NCI-H146 (cell line): ENCODE measurements around the gene SEC11A.
"Not testable (repeated sequence)": the region's sequence is repeated elsewhere in the genome, so short reads cannot be mapped to it uniquely, and the experiment has no call there.

Source experiments
- DNase-seq: peaks from one replicate; lab custom pipeline; 2025; lab: John Stamatoyannopoulos, UW

Gene SEC11A

DNA sequence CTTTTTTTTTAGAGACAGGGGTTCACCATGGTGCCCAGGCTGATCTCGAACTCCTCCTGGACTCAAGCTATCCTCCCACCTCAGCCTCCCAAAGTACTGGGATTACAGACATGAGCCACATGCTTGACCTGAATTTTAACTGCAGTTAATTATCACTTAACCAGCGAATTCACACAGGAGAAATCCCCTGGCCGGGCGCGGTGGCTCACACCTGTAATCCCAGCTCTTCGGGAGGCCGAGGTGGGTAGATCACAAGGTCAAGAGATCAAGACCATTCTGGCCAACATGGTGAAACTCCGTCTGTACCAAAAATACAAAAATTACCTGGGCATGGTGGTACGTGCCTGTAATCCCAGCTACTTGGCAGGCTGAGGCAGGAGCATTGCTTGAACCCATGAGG lies 74.1 kb downstream of the SEC11A start:
- not testable (repeated sequence) for DNase-seq

DNA sequence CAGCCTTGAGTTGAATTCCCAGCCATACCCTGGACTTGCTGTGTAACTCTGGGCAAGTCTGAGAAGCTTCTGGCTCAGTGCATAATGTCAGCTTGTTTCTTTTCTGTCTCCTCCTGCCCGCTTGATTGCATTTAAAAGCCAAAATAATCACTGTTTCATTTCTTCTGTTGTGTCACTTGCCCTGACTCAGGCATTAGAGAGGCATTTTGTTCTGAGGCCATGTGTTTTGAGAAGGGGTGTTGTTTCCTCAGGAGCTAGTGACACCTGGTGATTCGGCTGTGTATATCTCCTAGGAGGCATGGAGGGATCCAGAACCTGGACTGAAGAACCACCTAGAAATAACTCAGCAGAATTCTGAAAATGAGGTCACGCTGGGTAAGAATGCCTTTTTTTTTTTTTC lies 77.8 kb downstream of the SEC11A start:
- DNase-seq: no peak

GRCh38 chr15:84634228-84634837 lies 81.6 kb downstream of the SEC11A start:
- no peak for DNase-seq

DNA sequence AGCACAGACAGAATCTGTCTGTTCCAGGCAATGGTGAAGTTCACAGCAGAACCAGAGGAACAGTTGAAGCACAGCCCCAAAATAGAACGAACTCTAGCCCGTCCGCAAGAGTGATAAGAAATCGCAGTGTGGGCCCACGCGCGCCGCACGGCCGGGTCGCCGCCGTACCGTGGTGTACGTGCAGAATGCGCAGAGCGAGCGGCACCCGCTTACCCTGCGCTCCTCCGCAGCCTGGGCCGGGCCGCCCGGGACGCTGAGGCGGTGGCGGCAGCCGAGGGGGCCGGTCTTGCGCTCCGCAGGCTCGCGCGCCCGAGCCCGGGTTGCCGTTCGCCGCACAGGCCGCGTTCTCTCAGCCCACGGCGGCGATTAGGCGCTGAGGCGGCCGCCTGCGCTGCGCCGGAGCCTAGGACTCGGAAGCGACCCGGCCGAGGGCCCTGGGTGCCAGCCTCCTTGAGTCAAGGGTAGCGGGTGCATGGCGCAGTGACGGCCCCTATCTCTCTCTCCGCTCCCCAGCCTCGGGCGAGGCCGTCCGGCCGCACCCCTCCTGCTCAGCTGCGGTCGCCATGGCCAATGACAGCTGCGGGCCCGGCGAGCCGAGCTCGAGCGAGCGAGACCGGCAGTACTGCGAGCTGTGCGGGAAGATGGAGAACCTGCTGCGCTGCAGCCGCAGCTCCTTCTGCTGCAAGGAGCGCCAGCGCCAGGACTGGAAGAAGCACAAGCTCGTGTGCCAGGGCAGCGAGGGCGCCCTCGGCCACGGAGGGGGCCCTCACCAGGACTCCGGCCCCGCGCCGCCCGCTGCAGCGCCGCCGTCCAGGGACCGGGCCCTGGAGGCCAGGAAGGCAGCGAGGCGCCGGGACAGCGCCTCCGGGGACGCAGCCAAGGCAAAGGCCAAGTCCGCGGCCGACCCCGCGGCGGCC lies 82.4 kb downstream of the SEC11A start:
- peak; percentile 73 for DNase-seq

DNA sequence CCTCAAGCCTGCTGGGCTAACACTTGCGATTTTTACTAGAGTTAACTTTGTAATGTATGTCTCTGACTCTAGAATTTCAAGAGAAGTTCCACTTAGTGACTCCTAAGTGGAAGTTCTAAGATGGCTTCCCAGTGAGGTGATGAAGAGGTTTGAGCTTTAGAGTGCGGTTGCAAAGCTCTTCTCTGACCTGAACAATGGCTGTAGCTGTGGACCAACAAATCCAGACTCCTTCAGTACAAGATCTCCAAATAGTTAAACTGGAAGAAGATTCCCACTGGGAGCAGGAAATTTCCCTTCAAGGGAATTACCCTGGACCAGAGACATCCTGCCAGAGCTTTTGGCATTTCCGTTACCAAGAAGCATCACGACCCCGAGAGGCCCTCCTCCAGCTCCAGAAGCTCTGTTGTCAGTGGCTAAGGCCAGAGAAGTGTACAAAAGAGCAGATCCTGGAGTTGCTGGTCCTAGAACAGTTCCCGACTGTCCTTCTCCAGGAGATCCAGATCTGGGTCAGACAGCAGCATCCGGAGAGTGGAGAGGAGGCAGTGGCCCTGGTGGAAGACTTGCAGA lies 84.2 kb downstream of the SEC11A start:
- DNase-seq: no peak

- no peak for DNase-seq
Measured at GRCh38 chr15:84629033-84629432, 86.9 kb downstream of the SEC11A start.

DNA sequence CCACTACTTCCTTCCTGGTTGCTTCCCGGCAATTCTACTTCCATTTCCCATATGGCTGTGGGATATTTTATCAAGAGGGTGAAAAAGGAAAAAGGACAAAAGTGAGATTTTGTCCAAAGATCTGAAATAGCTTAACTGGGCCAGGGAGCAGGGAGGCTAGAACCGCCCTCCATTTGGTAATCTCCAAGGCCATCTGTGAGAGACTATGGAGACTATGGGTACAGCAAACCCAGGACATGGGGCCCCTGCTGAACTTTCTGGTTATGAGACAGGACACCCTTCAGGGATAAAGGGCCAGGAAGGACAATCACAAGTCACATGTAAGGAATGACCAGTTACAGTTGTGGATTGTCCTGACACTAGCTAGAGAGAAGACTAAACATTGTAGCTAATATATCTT lies 90.8 kb downstream of the SEC11A start:
- DNase-seq: no peak

DNA sequence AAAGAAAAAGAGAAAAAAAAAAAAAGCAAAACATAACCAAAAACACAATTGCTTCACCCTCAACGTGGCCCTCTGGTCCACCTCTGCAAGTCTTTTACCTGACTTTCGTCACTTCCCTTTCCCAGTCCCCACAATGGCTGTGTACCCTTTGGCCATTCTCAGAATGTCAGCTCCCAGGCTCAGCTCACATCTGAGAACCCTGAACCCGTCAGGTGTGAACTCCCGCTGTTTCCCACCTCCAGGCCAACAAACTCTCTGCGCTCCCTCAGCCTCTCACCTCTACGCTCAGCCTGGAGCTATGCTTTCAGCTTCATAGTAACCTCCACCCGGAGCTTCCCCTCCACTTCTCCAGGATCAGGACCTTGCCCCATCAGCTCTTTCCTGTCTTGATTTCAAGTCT lies 91.6 kb downstream of the SEC11A start:
- DNase-seq: no peak

DNA sequence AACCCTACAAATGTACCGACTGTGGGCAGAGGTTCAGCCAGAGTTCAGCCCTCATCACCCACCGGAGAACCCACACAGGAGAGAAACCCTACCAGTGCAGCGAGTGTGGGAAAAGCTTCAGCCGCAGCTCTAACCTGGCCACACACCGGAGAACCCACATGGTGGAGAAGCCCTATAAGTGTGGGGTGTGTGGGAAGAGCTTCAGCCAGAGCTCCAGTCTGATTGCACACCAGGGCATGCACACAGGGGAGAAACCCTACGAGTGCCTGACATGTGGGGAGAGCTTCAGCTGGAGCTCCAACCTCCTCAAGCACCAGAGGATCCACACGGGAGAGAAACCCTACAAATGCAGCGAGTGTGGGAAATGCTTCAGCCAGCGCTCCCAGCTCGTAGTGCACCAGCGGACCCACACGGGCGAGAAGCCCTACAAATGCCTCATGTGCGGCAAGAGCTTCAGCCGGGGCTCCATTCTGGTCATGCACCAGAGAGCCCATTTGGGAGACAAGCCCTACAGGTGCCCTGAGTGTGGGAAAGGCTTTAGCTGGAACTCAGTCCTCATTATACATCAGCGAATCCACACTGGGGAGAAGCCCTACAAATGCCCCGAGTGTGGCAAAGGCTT lies 94.5 kb downstream of the SEC11A start:
- DNase-seq: no peak

DNA sequence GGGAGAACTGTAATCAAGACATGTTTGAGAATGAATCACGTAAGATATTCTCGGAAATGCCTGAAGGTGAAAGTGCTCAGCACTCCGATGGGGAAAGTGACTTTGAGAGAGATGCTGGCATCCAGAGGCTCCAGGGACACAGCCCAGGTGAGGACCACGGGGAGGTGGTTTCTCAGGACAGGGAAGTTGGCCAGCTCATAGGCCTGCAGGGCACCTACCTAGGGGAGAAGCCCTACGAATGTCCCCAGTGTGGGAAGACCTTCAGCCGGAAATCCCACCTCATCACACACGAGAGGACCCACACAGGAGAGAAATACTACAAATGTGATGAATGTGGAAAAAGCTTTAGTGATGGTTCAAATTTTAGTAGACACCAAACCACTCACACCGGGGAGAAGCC lies 95.3 kb downstream of the SEC11A start:
- DNase-seq: no peak
